ENCODE data around the gene STAT1.

- no peak for TF ChIP-seq EZH2 (IDR thresholded peaks at IDR 0.05; ENCODE audit: borderline replicate concordance, low read length)
- no peak for TF ChIP-seq CTCF (IDR thresholded peaks at IDR 0.05; ENCODE audit: low read length)
Observed at GRCh38 chr2:190981333-190981732, 32.6 kb downstream of the STAT1 start.

Data from OCI-LY1 (cell line).